CD4-positive, alpha-beta T cell treated with Interleukin-15 for 4 hours (primary cell): ENCODE data around the gene NIT1.

ENCODE experiments used
- DNase-seq: peaks from one replicate; pipeline ENCODE4 v3.0.0-alpha.2; 2020; ENCODE audit warnings: low spot score

NIT1 gene

GRCh38 chr1:161083748-161084596, 33.9 kb upstream of the NIT1 start:
- DNase-seq = no peak

DNA sequence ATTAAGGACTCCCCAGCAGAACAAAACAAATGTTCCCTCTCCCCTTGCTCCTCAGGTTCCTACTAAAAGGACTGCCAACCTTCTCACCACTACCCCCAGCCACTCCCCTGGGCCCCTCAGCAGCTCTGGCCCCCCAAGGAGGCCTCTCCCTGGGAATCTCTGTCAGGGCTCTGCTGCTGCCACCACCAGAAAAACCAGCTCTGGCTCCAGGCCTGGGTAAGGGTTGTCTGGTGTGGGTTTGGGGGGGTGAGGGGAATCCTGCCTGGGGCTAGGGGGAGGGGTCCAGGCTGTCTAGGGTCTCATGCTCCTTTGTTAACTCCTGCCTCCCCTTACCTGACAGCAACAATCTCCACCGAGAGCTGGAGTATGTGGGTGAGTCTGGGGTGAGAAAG, 33.3 kb upstream of the NIT1 start:
- no peak for DNase-seq

GRCh38 chr1:161085165-161085564, 32.7 kb upstream of the NIT1 start:
- DNase-seq = no peak

- no peak for DNase-seq
These were observed 31.4 kb upstream of the NIT1 start for GRCh38 chr1:161086457-161086856.

GRCh38 chr1:161088587-161089110, 29.3 kb upstream of the NIT1 start:
- no peak for DNase-seq

- DNase-seq = no peak
These were observed 28.5 kb upstream of the NIT1 start, which contains the start of gene NECTIN4 for GRCh38 chr1:161089251-161089924. TSS of gene NECTIN4 (minus strand) at chr1:161089558. CDS start at chr1:161089296, 262 bp downstream.

GRCh38 chr1:161089938-161090337, 28.0 kb upstream of the NIT1 start:
- DNase-seq = no peak

DNA sequence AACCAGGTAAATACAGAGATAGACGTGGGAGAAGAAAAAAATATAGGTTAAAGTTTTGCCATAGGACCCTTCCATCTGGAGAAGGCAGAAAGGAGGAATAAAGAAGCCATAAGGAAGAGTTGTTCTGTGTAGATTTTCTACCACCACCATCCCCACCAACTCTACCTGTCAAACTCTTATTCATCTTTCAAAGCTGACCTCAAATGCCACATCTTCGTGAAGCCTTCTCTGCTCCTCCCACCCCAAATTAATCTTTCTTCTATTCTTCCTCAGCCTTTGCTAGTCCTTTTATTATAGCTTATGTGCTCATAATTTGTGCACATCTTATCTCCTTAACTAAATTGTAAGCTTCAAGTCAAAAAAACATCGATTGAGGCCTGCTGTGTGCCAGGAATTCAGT, 27.3 kb upstream of the NIT1 start:
- DNase-seq = no peak

- no peak for DNase-seq
These were observed 26.8 kb upstream of the NIT1 start for GRCh38 chr1:161091093-161091492.

- no peak for DNase-seq
These were observed 26.0 kb upstream of the NIT1 start for GRCh38 chr1:161091796-161092507.

DNA sequence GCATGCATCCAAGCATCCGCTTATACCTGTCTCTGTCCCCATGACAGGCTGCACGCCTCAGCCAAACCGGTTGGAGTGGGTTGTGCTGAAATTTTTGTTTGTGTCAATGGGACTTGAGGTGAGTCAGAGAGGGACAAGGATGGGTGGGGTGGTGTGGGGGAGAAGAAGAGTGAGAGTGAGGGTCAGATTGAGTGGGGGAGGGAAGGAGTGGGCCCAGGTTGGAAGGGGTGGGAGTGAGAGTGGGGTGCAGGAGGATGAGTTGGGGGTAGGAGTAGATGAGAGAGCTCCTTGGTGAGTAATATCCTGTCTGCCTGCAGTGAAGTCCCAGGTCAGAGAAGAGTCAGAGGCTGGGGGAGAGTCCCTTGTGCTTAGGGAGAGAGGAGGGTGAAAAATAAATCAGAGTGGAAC, 25.3 kb upstream of the NIT1 start:
- peak; percentile 30 for DNase-seq

DNA sequence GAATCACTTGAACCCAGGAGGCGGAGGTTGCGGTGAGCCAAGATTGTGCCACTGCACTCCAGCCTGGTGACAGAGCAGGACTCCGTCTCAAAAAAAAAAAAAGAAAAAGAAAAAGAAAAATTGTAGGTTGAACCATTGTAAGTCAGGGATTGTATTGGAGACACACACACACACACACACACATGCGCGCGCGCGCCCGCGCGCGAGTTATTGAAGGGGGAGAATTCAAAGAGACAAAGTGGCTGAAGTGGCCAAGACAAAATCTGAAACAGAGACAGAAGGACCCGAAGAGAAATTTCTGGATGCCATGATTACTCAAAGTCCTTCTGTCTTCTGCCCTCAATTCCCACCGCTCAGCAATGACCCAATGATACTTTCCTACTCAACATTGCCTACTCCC, 23.4 kb upstream of the NIT1 start:
- DNase-seq = no peak

GRCh38 chr1:161095230-161095629, 22.7 kb upstream of the NIT1 start:
- DNase-seq = no peak

DNA sequence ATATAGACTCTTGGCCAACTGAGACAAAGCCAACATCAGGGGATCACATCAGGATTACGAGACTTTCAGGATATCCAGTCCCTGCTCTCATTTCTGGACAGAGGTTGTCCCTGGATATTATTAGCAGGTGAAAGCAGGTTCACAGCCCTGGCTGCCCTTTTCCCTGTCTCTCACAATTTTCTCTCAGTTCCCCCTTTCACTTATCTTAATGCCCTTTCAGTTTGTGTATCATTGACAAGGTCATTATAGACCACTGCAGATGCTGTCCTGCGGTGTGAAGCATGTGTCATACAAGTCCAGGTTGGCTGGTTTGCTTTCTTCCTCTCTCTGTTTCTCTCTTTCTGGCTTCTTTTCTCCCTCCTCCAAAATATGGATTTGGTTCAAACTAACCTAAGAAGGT, 21.9 kb upstream of the NIT1 start:
- DNase-seq = no peak

DNA sequence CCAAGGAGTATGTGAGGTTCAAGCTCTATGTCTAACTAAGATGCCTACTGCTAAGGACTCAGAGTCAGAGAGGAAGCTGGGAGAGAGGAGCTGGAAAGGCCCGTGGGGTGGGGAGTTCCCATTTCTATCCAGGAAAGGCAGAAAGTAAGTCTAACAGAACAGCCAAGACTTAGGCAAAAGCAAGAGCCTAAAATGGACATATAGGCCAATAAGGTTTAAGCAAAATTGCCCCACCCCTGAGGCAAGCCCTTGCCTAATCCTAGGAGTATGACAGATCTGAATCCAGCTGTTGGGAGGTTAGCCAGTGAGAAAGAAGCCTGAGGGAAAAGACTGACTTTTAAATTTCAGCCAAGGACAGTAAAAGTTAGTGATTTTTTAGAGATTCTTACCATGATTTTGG, 21.4 kb upstream of the NIT1 start:
- no peak for DNase-seq

DNA sequence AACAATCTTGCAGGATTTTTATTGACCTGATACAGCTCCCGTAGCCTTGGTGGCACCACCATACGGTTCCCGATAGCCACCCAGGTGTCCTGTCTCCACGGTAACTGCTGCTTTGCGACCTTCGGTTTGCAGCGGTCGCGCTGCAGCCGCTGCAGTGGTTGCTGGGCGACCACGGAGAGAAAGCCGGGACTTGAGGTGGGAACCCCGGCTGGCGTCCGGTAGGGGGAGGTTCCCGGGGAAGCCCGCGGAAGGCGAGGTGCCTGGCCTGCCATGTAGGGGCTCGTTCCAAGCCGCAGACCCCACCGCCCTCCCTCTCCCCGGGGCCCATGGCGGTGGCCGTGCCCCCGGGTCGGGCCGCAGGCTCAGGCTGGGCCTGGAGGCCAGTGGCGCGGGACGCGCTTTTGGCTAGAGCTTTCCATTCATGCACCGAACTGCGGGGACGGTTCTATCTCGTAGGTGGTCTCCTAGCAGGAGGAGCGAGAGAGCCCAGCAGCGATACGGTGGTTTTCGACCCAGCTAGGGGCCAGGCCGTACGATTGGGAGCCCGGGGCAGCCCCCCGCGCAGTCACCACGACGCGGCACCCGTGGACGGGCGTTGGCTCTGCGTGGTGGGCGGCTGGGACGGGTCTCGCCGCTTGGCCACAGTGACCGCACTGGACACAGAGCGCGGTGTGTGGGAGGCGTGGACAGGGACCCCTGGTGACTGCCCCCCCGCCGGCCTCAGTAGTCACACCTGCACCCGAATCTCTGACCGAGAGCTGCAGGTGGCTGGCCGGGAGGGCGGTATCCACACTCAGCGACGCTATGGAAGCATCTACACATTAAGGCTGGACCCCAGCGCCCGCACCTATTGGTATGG, 19.5 kb upstream of the NIT1 start, which contains the start of gene KLHDC9:
Gene KLHDC9 (plus strand): TSS at position 152 of the 859 bp plus-strand sequence. CDS start 175 bp downstream, at position 327.
- peak; percentile 79 for DNase-seq

DNA sequence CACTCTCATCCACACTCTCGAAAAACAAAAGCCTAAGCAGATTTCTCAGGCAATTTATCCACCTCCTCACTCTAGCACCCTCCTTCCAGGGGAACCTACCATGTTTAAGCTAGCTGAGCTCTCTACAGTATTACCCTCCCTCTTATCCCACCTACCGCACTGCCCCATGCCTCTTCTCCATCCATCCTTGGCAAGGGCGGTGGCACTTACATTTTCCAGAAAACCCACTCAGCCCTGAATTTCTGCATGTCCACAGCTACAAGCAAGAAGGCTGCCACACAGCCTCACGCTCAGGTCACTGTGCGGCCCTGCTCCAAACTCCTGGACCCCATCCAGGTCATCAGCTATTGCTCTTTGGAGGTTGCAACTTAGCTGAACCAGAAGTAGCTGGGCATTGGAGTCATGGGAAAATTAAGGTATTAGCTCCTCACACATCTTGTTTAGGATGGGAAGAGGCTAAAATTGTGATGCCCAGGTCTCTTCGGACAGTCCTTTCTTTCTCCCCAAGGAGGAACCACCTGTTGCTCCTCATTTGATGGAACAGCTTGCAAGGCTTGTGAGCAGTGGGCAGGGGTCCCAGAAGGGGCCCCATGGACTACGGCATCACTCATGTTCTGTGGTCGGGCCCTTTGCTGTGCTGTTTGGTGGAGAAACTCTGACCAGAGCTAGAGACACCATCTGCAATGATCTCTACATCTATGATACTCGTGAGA, 18.7 kb upstream of the NIT1 start:
- DNase-seq = no peak

- no peak for DNase-seq
These were observed 17.3 kb upstream of the NIT1 start for GRCh38 chr1:161100556-161100955.

- no peak for DNase-seq
These were observed 11.5 kb upstream of the NIT1 start for GRCh38 chr1:161106431-161106830.

GRCh38 chr1:161111117-161111516, 6.8 kb upstream of the NIT1 start:
- no peak for DNase-seq

- DNase-seq = no peak
These were observed 6.4 kb upstream of the NIT1 start for GRCh38 chr1:161111527-161111926.
